Left renal pelvis (tissue), 4 donors: ENCODE results near the gene APH1B. TPM values are rescaled to one million over a fixed set of nuclear protein-coding genes. Genes with fewer than 3 reads are reported as not detected.

Experiments
- DNase-seq, 4 donors: peaks; one replicate each; pipeline ENCODE4 v3.0.0-alpha.2; 2013; ENCODE audit warnings: low read depth in 4 of 4, low spot score in 3 of 4
- polyA plus RNA-seq, 4 donors: library from polyadenylated mRNA; unstranded; fragments of 120-200 nt; gene quantifications; one replicate each; pipeline ENCODE4 v1.2.1, GENCODE V29; 2013; ENCODE audit not compliant: insufficient read length in 4 of 4

APH1B gene
- polyA plus RNA-seq, 4 donors, result 10.0 to 21.0 (median 18.5) TPM

DNA sequence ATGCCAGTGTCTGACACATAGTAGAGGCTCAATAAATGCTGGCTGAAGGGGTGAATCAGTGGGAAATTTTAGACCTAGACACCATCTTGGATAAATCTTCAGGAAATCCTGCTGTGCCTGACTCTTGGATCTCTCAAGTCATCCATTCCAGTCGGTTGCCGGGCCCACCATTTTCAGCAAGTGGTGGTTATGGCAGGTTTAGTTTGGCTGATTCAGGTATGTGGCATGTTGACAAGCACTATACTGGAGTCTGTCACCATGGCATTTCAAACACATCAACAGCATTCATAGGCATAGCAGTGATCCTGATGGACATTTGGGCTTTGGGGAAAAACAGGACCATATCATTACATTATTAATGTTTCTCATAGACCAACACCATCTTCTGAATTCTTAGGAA is 25.7 kb upstream of the APH1B start:
- DNase-seq, result no peak

- no peak for DNase-seq
These were observed 25.1 kb upstream of the APH1B start for GRCh38 chr15:63252292-63252691.

DNA sequence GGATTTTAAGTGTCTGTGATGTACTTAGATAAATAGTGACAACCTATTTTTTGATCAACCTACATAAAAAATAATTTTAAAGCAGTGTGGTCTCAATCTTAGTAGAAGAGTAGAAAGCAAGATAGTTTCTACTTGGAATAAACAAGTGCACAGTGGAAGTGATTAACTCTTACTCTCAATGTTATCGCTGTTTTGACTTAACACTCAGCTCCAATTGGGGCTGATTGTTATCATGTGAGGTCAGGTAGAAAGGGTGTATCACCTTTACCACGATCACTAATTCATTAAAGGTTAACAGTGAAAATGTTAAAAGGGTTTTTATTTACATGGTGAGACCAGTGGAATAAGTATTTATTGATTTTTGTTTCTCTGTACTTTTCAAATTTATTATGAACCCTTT is 22.4 kb upstream of the APH1B start:
- no peak for DNase-seq

- no peak for DNase-seq
These were observed 21.9 kb upstream of the APH1B start for GRCh38 chr15:63255489-63255990.

- no peak for DNase-seq
These were observed 20.8 kb upstream of the APH1B start for GRCh38 chr15:63256433-63257274.

DNA sequence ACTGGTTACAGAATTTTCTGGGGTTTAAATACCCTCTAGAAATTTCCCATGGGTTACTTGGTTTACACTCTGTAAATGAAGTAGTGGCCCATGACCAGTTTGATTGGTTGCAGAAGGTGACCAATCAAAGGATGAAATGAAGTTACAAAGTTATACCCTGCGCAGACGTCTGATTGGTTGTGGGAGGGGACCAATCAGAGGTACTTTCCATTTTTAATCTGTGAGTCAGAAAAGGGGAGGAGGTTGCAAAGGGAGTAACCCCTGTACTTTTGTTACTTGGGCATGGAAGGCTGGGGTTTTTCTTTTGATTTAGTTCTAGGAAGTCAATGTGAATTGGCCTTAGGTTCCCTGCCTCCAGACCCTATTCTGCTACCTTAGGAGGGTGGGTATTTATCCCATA is 18.7 kb upstream of the APH1B start:
- DNase-seq, result no peak

DNA sequence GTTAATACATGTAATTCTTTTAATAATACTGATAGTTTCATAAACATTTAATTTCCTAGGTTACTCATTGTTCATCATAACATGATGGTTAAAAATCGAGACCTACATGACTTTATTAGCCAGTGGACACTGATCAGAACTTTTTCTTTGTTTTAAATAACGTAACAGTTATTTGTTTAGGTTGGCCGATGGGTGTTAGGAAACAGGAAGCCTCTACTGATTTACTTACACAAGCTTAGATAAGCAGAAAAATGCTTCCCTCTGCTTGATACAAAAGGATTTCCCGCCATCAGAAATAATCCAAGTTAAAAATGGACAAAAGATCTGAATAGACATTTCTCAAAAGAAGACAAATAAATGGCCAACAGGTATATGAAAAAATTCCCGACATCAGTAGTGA is 16.6 kb upstream of the APH1B start:
- DNase-seq, result no peak

GRCh38 chr15:63261311-63261710 is 16.1 kb upstream of the APH1B start:
- no peak for DNase-seq

DNA sequence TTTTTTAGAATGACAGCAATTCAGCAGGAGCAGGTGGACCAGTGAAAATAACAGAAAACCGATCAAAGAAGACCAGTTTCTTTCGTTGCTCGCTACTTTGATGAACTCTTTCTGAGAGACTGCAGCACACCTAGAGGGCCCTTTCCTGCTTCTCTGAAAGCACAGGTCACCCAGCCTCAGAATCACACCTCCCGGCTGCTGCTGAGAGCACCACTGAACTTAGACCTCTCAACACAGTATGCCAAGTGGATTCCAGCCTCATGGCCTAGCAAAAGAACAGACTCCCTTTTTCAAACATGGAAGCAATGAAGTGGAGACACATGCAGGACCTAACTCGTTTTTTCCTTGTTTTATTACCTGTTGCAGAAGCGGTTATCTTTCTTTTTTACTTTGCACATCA is 13.9 kb upstream of the APH1B start:
- no peak for DNase-seq

GRCh38 chr15:63264688-63265293 is 12.6 kb upstream of the APH1B start:
- no peak for DNase-seq

DNA sequence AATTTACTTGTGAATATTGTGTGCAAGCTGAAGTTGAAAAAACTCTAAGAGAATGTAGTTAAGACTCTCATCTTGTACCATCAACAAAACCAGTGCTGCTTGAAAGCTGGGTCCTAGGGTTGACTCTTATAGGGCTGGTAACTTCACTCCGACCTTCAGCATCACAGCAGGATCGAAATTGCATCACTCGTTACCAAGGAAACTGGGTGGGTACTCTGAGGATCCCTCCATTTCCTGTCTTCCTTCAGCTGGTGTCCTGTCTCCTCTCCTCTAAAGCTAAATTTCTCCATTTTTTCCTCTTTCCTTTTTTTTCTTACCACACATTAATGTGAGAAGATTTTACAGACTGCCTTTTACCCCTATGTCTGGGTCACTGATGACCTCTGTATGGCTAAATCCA is 3.0 kb upstream of the APH1B start:
- no peak for DNase-seq

GRCh38 chr15:63276342-63277037 is 915 bp upstream of the APH1B start:
- DNase-seq, result no peak

DNA sequence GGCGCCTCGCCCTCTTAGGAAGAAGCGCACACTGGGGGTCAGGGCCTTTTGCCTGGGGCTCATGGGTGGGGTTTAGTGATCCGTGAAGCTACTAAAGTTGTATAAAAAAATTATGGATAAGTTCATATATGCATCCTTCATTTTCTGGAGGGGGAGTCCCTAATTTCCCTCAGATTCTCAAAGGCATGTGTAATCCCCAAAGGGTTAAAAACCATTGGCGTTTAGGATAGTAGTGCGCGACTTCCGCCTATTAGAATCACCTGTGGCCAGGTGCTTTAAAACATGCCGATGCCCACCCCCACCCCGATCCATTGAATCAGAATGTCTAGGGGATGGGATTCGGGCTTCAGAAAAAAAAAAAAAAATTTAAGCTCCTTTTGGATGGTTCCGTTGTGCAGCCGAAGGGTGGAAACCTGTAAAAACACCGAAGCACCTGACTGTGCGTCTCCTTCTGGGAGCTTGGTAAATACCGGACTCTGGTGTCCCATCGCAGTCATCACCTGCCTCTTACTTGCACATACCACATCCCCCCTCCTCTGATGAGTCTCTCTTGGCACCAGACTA is 570 bp downstream of the APH1B start:
- DNase-seq, result no peak

- no peak for DNase-seq
These were observed 5.7 kb downstream of the APH1B start for GRCh38 chr15:63283126-63283525.

DNA sequence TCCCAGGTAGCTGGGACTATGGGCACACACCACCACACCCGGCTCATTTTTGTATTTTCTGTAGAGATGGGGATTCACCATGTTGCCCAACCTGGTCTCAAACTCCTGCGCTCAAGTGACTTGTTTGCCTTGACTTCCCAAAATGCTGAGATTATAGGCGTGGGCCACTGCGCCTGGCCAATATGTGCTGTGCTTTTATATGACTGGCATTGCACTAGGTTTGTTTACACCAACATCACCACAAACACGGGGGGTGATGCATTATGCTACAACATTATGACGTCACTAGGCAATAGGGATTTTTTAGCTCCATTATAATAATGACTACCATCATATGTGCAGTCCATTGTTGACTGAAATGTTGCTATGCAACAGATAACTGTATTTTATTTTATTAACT is 6.9 kb downstream of the APH1B start:
- no peak for DNase-seq

DNA sequence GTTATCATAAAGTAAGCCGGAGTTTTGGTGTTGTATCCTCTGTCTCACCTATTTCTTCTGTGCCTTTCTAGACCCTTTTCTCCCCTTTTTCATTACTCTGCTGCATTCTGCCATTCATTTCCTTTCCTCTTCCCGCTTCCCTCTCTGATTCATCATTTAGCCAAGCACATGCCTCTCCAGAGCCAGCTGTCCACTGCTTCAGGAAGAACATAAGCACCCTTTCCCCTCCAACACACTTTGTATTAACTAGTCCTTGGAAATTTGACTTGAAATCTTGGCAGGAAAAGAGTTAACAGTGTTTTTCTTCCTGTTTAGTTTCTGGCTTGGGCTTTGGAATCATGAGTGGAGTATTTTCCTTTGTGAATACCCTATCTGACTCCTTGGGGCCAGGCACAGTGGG is 9.7 kb downstream of the APH1B start:
- no peak for DNase-seq

DNA sequence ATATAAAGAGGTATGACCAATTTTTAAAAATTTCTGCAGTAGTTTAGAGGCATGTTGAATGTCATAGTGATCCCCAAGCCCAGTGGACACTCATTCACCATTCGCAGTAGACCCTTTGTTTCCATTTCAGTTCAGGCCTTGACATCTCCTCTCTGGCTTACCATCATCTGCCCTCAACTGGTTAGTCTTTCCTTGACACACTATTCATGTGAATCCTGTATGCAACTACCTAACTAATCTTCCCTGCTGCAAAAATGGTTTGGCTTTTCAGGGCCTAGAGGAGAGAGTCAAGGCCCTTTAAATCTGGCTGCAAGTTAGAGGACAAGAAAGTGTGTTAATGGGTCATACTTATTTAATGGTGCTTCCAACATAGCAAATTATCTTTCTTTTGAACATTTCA is 10.9 kb downstream of the APH1B start:
- DNase-seq, result no peak

- no peak for DNase-seq
These were observed 11.5 kb downstream of the APH1B start for GRCh38 chr15:63288778-63289378.

GRCh38 chr15:63291507-63291906 is 14.1 kb downstream of the APH1B start:
- no peak for DNase-seq

DNA sequence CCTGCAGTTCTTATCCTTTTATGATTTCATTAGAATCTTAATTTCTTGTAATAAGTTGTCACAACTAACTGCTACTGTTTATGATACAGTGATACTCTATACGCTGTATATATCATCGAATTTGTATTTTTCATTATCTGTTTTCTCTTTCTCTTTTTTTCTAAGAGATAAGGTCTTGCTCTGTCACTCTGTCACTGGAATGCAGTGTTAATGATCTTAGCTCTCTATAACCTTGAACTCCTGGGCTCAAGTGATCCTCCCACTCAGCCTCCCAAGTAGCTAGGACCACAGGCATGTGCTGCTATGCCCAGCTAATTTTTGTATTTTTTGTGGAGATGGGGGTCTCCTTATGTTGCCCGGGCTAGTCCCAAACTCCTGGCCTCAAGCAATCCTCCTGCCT is 14.8 kb downstream of the APH1B start:
- DNase-seq, result no peak

DNA sequence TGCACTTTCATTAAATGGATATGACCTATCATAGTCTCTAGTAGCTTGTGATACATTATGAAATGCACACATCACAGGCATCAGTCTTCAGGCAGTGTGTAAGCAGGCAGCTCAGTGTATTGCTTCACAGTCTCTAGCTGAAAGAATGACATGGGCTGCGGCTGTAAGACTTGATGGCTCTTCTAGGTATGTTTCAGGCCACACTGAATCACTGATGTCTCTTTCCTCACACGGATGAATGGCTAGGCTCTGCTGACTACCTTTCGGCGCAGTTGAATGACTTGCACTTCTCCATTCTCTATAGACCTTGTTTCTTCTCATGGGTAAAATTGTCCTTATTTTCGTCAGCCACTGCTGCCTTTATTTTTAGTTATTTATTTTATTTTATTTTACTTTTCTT is 15.4 kb downstream of the APH1B start:
- no peak for DNase-seq
